Liver (tissue), 9 donors: ENCODE results near the gene GCN1. TPM values are rescaled to one million over a fixed set of nuclear protein-coding genes. Genes with fewer than 3 reads are reported as not detected.

Experiments used
- DNase-seq: peaks from one replicate; pipeline ENCODE4 v3.0.0-alpha.2; 2017; ENCODE audit warnings: low spot score
- H3K27ac ChIP-seq, 2 donors: one replicate each; pipeline ENCODE4 v1.7.0; 2013; ENCODE audit warnings: inconsistent platforms in 2 of 2, low read length in 2 of 2, control low read depth in 1 of 2, low read depth in 1 of 2, mild to moderate bottlenecking in 1 of 2
- H3K27me3 ChIP-seq, 4 donors: one replicate each; pipeline versions ENCODE4 v1.6.1 to v1.7.0; 2013; ENCODE audit warnings: low read length in 3 of 4, inconsistent platforms in 1 of 4, mild to moderate bottlenecking in 1 of 4, moderate library complexity in 1 of 4; ENCODE audit not compliant: control insufficient read depth in 4 of 4, insufficient read depth in 4 of 4
- H3K36me3 ChIP-seq, 4 donors: one replicate each; pipeline versions ENCODE4 v1.6.1 to v1.7.0; 2013; ENCODE audit warnings: low read length in 3 of 4, mild to moderate bottlenecking in 3 of 4, low read depth in 1 of 4, moderate library complexity in 1 of 4; ENCODE audit not compliant: control insufficient read depth in 4 of 4, insufficient read depth in 3 of 4
- H3K4me1 ChIP-seq, 4 donors: one replicate each; pipeline versions ENCODE4 v1.6.1 to v1.7.0; 2013; ENCODE audit warnings: low read length in 3 of 4, mild to moderate bottlenecking in 3 of 4, moderate library complexity in 1 of 4; ENCODE audit not compliant: control insufficient read depth in 4 of 4, insufficient read depth in 4 of 4
- H3K4me3 ChIP-seq, 3 donors: one replicate each; pipeline versions ENCODE4 v1.6.1 to v1.7.0; 2013; ENCODE audit warnings: low read length in 3 of 3, control low read depth in 1 of 3, low read depth in 1 of 3, mild to moderate bottlenecking in 1 of 3
- H3K9ac ChIP-seq, 2 donors: one replicate each; pipeline ENCODE4 v1.7.0; 2013; ENCODE audit warnings: low read length in 2 of 2, mild to moderate bottlenecking in 2 of 2, moderate library complexity in 2 of 2, control low read depth in 1 of 2, low read depth in 1 of 2
- H3K9me3 ChIP-seq, 4 donors: one replicate each; pipeline versions ENCODE4 v1.6.1 to v1.7.0; 2013; ENCODE audit warnings: low read length in 3 of 4; ENCODE audit not compliant: control insufficient read depth in 4 of 4
- ATF3 ChIP-seq: IDR thresholded peaks from 2 replicates; pipeline ENCODE4 v1.6.1; 2016; ENCODE audit warnings: antibody characterized with exemption
- CTCF ChIP-seq: fragments of 150-350 bp; IDR thresholded peaks from 2 replicates; pipeline ENCODE4 v1.5.1; 2017; ENCODE audit warnings: improper control_type of control experiment, low read depth, low read length; ENCODE audit not compliant: missing input control
- EGR1 ChIP-seq, 2 donors: IDR thresholded peaks; 2 replicates each; pipeline ENCODE4 v1.6.1; 2016 to 2018; ENCODE audit warnings: antibody characterized with exemption in 2 of 2, low read depth in 2 of 2
- FOXA1 ChIP-seq: IDR thresholded peaks from 2 replicates; pipeline ENCODE4 v1.6.1; 2016; ENCODE audit warnings: antibody characterized with exemption
- FOXA2 ChIP-seq: IDR thresholded peaks from 2 replicates; pipeline ENCODE4 v1.6.1; 2016; ENCODE audit warnings: antibody characterized with exemption
- GABPA ChIP-seq, 2 donors: IDR thresholded peaks in 1 of 2; conservative IDR thresholded peaks in 1 of 2; 2 replicates each; pipeline ENCODE4 v1.6.1; 2016; ENCODE audit warnings: antibody characterized with exemption in 2 of 2, mild to moderate bottlenecking in 1 of 2, moderate library complexity in 1 of 2
- HNF4A ChIP-seq, 2 donors: conservative IDR thresholded peaks; 2 replicates each; pipeline ENCODE4 v1.6.1; 2016; ENCODE audit warnings: antibody characterized with exemption in 2 of 2, mild to moderate bottlenecking in 2 of 2
- HNF4G ChIP-seq: IDR thresholded peaks from 2 replicates; pipeline ENCODE4 v1.6.1; 2016; ENCODE audit warnings: antibody characterized with exemption
- JUND ChIP-seq, 2 donors: IDR thresholded peaks; 2 replicates each; pipeline ENCODE4 v1.6.1; 2016; ENCODE audit warnings: antibody characterized with exemption in 2 of 2
- MAX ChIP-seq: IDR thresholded peaks from 2 replicates; pipeline ENCODE4 v1.6.1; 2016; ENCODE audit warnings: antibody characterized with exemption
- NR2F2 ChIP-seq: IDR thresholded peaks from 2 replicates; pipeline ENCODE4 v1.6.1; 2016; ENCODE audit warnings: antibody characterized with exemption
- RAD21 ChIP-seq, 2 donors: IDR thresholded peaks; 2 replicates each; pipeline ENCODE4 v1.6.1; 2016; ENCODE audit warnings: antibody characterized with exemption in 2 of 2, mild to moderate bottlenecking in 2 of 2
- REST ChIP-seq: IDR thresholded peaks from 2 replicates; pipeline ENCODE4 v1.6.1; 2016; ENCODE audit warnings: antibody characterized with exemption, mild to moderate bottlenecking
- RXRA ChIP-seq, 2 donors: IDR thresholded peaks; 2 replicates each; pipeline ENCODE4 v1.6.1; 2017 to 2018; ENCODE audit warnings: antibody characterized with exemption in 2 of 2, mild to moderate bottlenecking in 1 of 2
- SP1 ChIP-seq: IDR thresholded peaks from 2 replicates; pipeline ENCODE4 v1.6.1; 2018; ENCODE audit warnings: antibody characterized with exemption, mild to moderate bottlenecking
- TAF1 ChIP-seq: conservative IDR thresholded peaks from 2 replicates; pipeline ENCODE4 v1.6.1; 2016; ENCODE audit warnings: antibody characterized with exemption, mild to moderate bottlenecking
- YY1 ChIP-seq: IDR thresholded peaks from 2 replicates; pipeline ENCODE4 v1.6.1; 2016; ENCODE audit warnings: antibody characterized with exemption, mild to moderate bottlenecking
- ZBTB33 ChIP-seq: IDR thresholded peaks from 2 replicates; pipeline ENCODE4 v1.6.1; 2016; ENCODE audit warnings: antibody characterized with exemption
- WGBS: extraction: QIAGEN DNeasy Blood & Tissue Kit; methylation state at CpG from one replicate; pipeline ENCODE4 v1.1.7; 2013; 5-methylcytosine and 5-hydroxymethylcytosine counted together
- polyA plus RNA-seq, 2 donors: library from polyadenylated mRNA; stranded (reverse) in 1 of 2; unstranded in 1 of 2; fragments of 200-250 nt in 1 of 2; fragments of >200 nt in 1 of 2; fragmentation: Nextera tagmentation in 1 of 2; extraction: Ambion mirVana in 1 of 2; gene quantifications; one replicate each; pipeline versions ENCODE4 v1.2.1 to v1.2.3, GENCODE V29; 2013 to 2015
- total RNA-seq, 2 donors: library from RNA; depleted of rRNA; stranded (reverse); fragments of >200 nt; gene quantifications; one replicate each; pipeline ENCODE4 v1.2.3, GENCODE V29; 2014
- donor health status: healthy.
- donor health status: healthy.
- donor health status: healthy.
- donor health status: healthy.
- donor health status: healthy.

GCN1 gene
- total and polyA plus RNA-seq, 4 donors: 7.3 to 78.6 (median 25.8) TPM

- no peak for DNase-seq
- 95% methylated on average over 3 of the region's 3 CpGs for WGBS
- H3K27me3 ChIP-seq: no peaks in the 10 kb centered on the region
- peaks cover 0 to 13% (median 9%) of the 10 kb centered on the region in 4 donors for H3K4me1 ChIP-seq
- no peak overlapping the region for H3K27ac ChIP-seq
- no peak for TF ChIP-seq FOXA2
- no peak for TF ChIP-seq EGR1 (IDR thresholded peaks at IDR 0.05; ENCODE audit: low read depth in 2 of 2)
- TF ChIP-seq YY1: no peak
- no peak for TF ChIP-seq TAF1
- TF ChIP-seq REST: no peak
- no peak for TF ChIP-seq ATF3
- no peak for TF ChIP-seq CTCF
- TF ChIP-seq FOXA1: no peak
- TF ChIP-seq RAD21 (IDR thresholded peaks at IDR 0.05): no peak
- no peak for TF ChIP-seq NR2F2
- TF ChIP-seq RXRA (IDR thresholded peaks at IDR 0.05): no peak
- TF ChIP-seq ZBTB33: no peak
- no peak for TF ChIP-seq HNF4G
- no peak for TF ChIP-seq MAX
- TF ChIP-seq HNF4A (conservative IDR thresholded peaks at IDR 0.05): no peak
- TF ChIP-seq JUND (IDR thresholded peaks at IDR 0.05): no peak
- TF ChIP-seq GABPA (IDR thresholded peaks at IDR 0.05 in 1 of 2, conservative IDR thresholded peaks at IDR 0.05 in 1 of 2): no peak
- TF ChIP-seq SP1: no peak
- H3K9ac ChIP-seq: no peak overlapping the region
- H3K36me3 ChIP-seq: peaks cover 0 to 6% (median 0%) of the 10 kb centered on the region in 4 donors
- no peak overlapping the region for H3K4me3 ChIP-seq
- no peaks in the 10 kb centered on the region for H3K9me3 ChIP-seq
Observed at GRCh38 chr12:120090206-120090605, 104.3 kb downstream of the GCN1 start.
